HG02885 (cell line): ENCODE measurements around the gene UCN.

Experiments used
- ATAC-seq: cut with Tn5 transposase; IDR thresholded peaks from one replicate; pipeline ENCODE4 v1.9.1; 2021; ENCODE audit warnings: mild to moderate bottlenecking; ENCODE audit not compliant: unreplicated experiment, poor library complexity

UCN gene

GRCh38 chr2:27263287-27264252, 44.7 kb downstream of the UCN start:
- ATAC-seq: no peak

- ATAC-seq: peak; percentile 65
These were observed 45.6 kb downstream of the UCN start, which contains the start of gene SLC30A3 for GRCh38 chr2:27262379-27263286. Gene SLC30A3 (minus strand): TSS chr2:27263047. CDS start chr2:27262906, 141 bp downstream.

GRCh38 chr2:27261926-27262298, 46.3 kb downstream of the UCN start:
- ATAC-seq: no peak

GRCh38 chr2:27261241-27261925, 46.9 kb downstream of the UCN start:
- ATAC-seq: no peak

- ATAC-seq: no peak
These were observed 50.2 kb downstream of the UCN start for GRCh38 chr2:27258051-27258450.
